CD4-positive, alpha-beta memory T cell (primary cell): Measurements from ENCODE around the gene GRIN1. TPM values are rescaled to one million over a fixed set of nuclear protein-coding genes. Genes with fewer than 3 reads are reported as not detected.

ENCODE experiments used
- CTCF ChIA-PET: fragments of 350-600 bp; sonication (Branson Sonifier 250); formaldehyde crosslinking; loops from one replicate; lab custom pipeline; 2021; ENCODE audit warnings: inconsistent platforms; ENCODE audit not compliant: partially characterized antibody; lab: Charles Lee
- POLR2A ChIA-PET: fragments of 350-600 bp; sonication (Branson Sonifier 250); formaldehyde crosslinking; loops from one replicate; lab custom pipeline; 2021; ENCODE audit not compliant: partially characterized antibody; lab: Charles Lee
- DNase-seq, 5 donors: peaks; one replicate each; pipeline versions ENCODE4 v3.0.0 to v3.0.0-alpha.2; 2020 to 2022; ENCODE audit warnings: mixed read lengths in 1 of 5
- H3K27ac ChIP-seq: one replicate; pipeline ENCODE4 v1.7.0; 2013; ENCODE audit warnings: low read depth, low read length
- H3K27me3 ChIP-seq: 2 replicates; pipeline ENCODE4 v1.7.0; 2013; ENCODE audit warnings: mild to moderate bottlenecking, low read length, moderate library complexity; ENCODE audit not compliant: insufficient read depth
- H3K36me3 ChIP-seq: 2 replicates; pipeline ENCODE4 v1.7.0; 2013; ENCODE audit warnings: mild to moderate bottlenecking, low read length, moderate library complexity; ENCODE audit not compliant: insufficient read depth
- H3K4me1 ChIP-seq: 2 replicates; pipeline ENCODE4 v1.7.0; 2013; ENCODE audit warnings: mild to moderate bottlenecking, low read length, moderate library complexity; ENCODE audit not compliant: insufficient read depth
- H3K4me3 ChIP-seq, 2 donors: one replicate each; pipeline ENCODE4 v1.7.0; 2013; ENCODE audit warnings: low read length in 2 of 2, mild to moderate bottlenecking in 1 of 2
- H3K9me3 ChIP-seq, 2 donors: one replicate each; pipeline ENCODE4 v1.7.0; 2013; ENCODE audit warnings: low read length in 2 of 2, control low read depth in 1 of 2; ENCODE audit not compliant: control insufficient read depth in 1 of 2
- H3K27ac Mint-ChIP-seq, 7 donors: one replicate each; pipeline ENCODE4 v1.8.0; 2020 to 2021; ENCODE audit warnings: mixed read lengths in 7 of 7, mild to moderate bottlenecking in 6 of 7, inconsistent platforms in 3 of 7, moderate library complexity in 3 of 7
- H3K27me3 Mint-ChIP-seq, 2 donors: one replicate each; pipeline ENCODE4 v1.8.0; 2020 to 2021; ENCODE audit warnings: mixed read lengths in 2 of 2
- H3K36me3 Mint-ChIP-seq, 2 donors: one replicate each; pipeline ENCODE4 v1.8.0; 2020 to 2021; ENCODE audit warnings: mixed read lengths in 2 of 2, inconsistent platforms in 1 of 2, mild to moderate bottlenecking in 1 of 2
- H3K4me1 Mint-ChIP-seq, 4 donors: one replicate each; pipeline ENCODE4 v1.8.0; 2020 to 2021; ENCODE audit warnings: mixed read lengths in 4 of 4, mild to moderate bottlenecking in 1 of 4
- H3K4me3 Mint-ChIP-seq, 8 donors: one replicate each; pipeline ENCODE4 v1.8.0; 2020 to 2021; ENCODE audit warnings: mixed read lengths in 8 of 8, mild to moderate bottlenecking in 7 of 8, moderate library complexity in 6 of 8, inconsistent platforms in 3 of 8
- H3K9me3 Mint-ChIP-seq, 8 donors: one replicate each; pipeline ENCODE4 v1.8.0; 2020 to 2021; ENCODE audit warnings: mixed read lengths in 8 of 8, mild to moderate bottlenecking in 5 of 8, inconsistent platforms in 3 of 8, moderate library complexity in 1 of 8
- intact Hi-C: fragments of 100-400 bp; cut with micrococcal nuclease; formaldehyde crosslinking; loops from one replicate; pipeline ENCODE4 v1.15.1; 2023
- polyA plus RNA-seq, 2 donors: library from polyadenylated mRNA; unstranded; fragments of 300-500 nt; fragmentation: Illumina TruSeq; gene quantifications; one replicate each; pipeline ENCODE4 v1.2.3, GENCODE V29; 2021
- total RNA-seq, 2 experiments: library from RNA; stranded (reverse); gene quantifications; one replicate each; pipeline ENCODE4 v1.2.3, GENCODE V29; 2021

Gene GRIN1
- total and polyA plus RNA-seq, 4 experiments from 2014 or later, result not detected

DNA sequence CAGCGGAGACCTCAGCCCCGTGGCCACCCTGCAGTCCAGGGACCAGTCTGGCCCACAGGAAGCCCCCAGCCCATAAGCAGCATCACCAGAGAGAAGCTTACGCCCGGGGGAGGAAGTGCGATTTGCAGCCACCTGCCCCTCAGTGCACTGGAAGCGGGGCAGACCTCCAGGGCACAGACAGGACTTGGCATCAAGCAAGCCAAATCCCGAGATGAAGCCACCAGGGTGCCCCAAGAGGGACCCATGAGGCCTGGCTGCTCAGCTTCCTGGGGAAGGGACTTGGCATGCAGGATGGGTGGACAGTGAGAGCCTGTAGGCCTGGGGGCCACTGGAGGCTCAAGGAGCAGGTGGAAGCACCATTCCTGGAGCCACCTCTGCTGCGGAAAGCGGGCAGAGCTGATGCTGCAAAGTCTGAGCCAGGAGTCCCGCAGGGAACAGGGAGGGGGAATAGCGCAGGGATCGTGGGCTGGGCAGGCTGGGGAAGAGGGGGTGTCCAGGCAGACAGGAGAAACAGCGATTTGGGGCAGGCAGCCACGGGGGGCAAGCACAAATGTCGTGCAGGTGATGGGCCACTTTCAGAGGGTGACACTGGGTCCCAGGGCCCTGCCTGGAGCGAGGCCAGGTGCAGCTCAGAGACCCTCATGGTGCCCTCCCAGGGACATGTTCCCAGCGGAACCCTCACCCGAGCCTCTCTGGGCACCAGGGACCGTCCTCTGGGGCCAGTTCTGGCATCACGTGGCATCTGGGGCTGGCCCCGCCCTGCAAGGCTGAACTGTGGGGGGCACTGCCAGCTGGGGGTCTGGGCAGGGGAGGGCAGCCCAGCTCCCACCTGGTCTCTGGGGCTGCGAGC, 27.7 kb downstream of the GRIN1 start:
- CTCF ChIA-PET, result no interaction called here
- Histone ChIP-seq H3K27me3 (peaks cover 29% of the 10 kb centered on the region), H3K4me3 (no peak overlapping the region), H3K4me1 (no peaks in the 10 kb centered on the region), H3K27ac (no peak overlapping the region), H3K36me3 (no peaks in the 10 kb centered on the region), H3K9me3 (no peaks in the 10 kb centered on the region)
- POLR2A ChIA-PET, result no interaction called here
- Mint-ChIP-seq H3K4me1 (peaks cover 0 to 4% (median under 1%) of the 10 kb centered on the region in 4 donors), H3K27ac (peak overlapping the region in 1 of 7 donors; percentile 21), H3K9me3 (no peaks in the 10 kb centered on the region), H3K4me3 (peak overlapping the region in 4 of 8 donors; percentile 17 to 52 (median 40)), H3K27me3 (peaks cover 18 to 19% of the 10 kb centered on the region in 2 donors), H3K36me3 (no peaks in the 10 kb centered on the region)
- intact Hi-C loops, result no loop called here
- DNase-seq, result no peak

DNA sequence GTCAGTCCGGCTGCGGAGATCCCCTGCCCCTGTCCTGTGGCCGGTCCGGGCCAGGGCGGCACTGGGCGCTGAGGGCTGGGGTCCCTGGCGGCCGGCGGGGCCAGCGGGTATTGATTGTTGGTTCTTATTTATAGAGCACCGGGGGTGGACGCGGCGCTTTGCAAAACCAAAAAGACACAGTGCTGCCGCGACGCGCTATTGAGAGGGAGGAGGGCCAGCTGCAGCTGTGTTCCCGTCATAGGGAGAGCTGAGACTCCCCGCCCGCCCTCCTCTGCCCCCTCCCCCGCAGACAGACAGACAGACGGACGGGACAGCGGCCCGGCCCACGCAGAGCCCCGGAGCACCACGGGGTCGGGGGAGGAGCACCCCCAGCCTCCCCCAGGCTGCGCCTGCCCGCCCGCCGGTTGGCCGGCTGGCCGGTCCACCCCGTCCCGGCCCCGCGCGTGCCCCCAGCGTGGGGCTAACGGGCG, 28.4 kb downstream of the GRIN1 start:
- H3K36me3 ChIP-seq, result no peaks in the 10 kb centered on the region
- H3K36me3 Mint-ChIP-seq, result no peaks in the 10 kb centered on the region
- no peak overlapping the region for H3K4me3 ChIP-seq
- no peaks in the 10 kb centered on the region for H3K9me3 Mint-ChIP-seq
- H3K4me1 Mint-ChIP-seq, result peaks cover 0 to 4% (median under 1%) of the 10 kb centered on the region in 4 donors
- intact Hi-C loops, result no loop called here
- peaks cover 18 to 19% of the 10 kb centered on the region in 2 donors for H3K27me3 Mint-ChIP-seq
- H3K4me1 ChIP-seq, result no peaks in the 10 kb centered on the region
- no peak overlapping the region for H3K27ac Mint-ChIP-seq
- no peak overlapping the region for H3K4me3 Mint-ChIP-seq
- H3K27me3 ChIP-seq, result peaks cover 33% of the 10 kb centered on the region
- no peak overlapping the region for H3K27ac ChIP-seq
- no peak for DNase-seq
- POLR2A ChIA-PET, result interaction anchor here (1.2 kb wide), 1 partner anchor 34 kb away, joined by 3 read pairs; the partner anchor contains the start of gene TPRN
- no peaks in the 10 kb centered on the region for H3K9me3 ChIP-seq
- CTCF ChIA-PET, result no interaction called here

DNA sequence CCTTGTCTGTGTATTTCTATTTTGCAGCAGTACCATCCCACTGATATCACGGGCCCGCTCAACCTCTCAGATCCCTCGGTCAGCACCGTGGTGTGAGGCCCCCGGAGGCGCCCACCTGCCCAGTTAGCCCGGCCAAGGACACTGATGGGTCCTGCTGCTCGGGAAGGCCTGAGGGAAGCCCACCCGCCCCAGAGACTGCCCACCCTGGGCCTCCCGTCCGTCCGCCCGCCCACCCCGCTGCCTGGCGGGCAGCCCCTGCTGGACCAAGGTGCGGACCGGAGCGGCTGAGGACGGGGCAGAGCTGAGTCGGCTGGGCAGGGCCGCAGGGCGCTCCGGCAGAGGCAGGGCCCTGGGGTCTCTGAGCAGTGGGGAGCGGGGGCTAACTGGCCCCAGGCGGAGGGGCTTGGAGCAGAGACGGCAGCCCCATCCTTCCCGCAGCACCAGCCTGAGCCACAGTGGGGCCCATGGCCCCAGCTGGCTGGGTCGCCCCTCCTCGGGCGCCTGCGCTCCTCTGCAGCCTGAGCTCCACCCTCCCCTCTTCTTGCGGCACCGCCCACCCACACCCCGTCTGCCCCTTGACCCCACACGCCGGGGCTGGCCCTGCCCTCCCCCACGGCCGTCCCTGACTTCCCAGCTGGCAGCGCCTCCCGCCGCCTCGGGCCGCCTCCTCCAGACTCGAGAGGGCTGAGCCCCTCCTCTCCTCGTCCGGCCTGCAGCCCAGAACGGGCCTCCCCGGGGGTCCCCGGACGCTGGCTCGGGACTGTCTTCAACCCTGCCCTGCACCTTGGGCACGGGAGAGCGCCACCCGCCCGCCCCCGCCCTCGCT, 29.0 kb downstream of the GRIN1 start:
- H3K27me3 ChIP-seq, result peaks cover 33% of the 10 kb centered on the region
- H3K36me3 ChIP-seq, result no peaks in the 10 kb centered on the region
- peak overlapping the region in 2 of 8 donors; percentile 21 to 66 for H3K4me3 Mint-ChIP-seq
- intact Hi-C loops, result no loop called here
- H3K27me3 Mint-ChIP-seq, result peaks cover 17 to 18% of the 10 kb centered on the region in 2 donors
- H3K9me3 Mint-ChIP-seq, result no peaks in the 10 kb centered on the region
- ChIA-PET CTCF (no interaction called here), POLR2A (interaction anchor here (0.8 to 1.2 kb wide), 2 partner anchors 33 to 81 kb away, joined by 3 read pairs; partner anchors contain the start of genes MAN1B1 and TPRN)
- H3K36me3 Mint-ChIP-seq, result no peaks in the 10 kb centered on the region
- no peak for DNase-seq
- peaks cover 0 to 4% (median under 1%) of the 10 kb centered on the region in 4 donors for H3K4me1 Mint-ChIP-seq
- H3K27ac Mint-ChIP-seq, result no peak overlapping the region
- no peak overlapping the region for H3K27ac ChIP-seq
- H3K9me3 ChIP-seq, result no peaks in the 10 kb centered on the region
- H3K4me3 ChIP-seq, result no peak overlapping the region
- H3K4me1 ChIP-seq, result no peaks in the 10 kb centered on the region

DNA sequence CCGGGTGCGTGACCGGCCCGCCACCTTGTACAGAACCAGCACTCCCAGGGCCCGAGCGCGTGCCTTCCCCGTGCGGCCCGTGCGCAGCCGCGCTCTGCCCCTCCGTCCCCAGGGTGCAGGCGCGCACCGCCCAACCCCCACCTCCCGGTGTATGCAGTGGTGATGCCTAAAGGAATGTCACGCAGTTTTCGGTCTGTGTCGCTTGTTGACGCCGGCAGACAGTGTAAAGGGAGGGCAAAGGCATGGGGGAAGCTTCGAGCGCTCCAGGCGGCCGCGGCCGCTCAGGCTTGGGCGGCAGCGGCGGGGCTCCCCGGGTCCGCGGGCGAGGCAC, 29.6 kb downstream of the GRIN1 start:
- H3K4me3 ChIP-seq, result no peak overlapping the region
- H3K4me1 ChIP-seq, result no peaks in the 10 kb centered on the region
- ChIA-PET POLR2A (interaction anchor here (1.2 kb wide), 1 partner anchor 32 kb away, joined by 3 read pairs; the partner anchor contains the start of gene TPRN), CTCF (no interaction called here)
- no peaks in the 10 kb centered on the region for H3K9me3 ChIP-seq
- H3K9me3 Mint-ChIP-seq, result no peaks in the 10 kb centered on the region
- peak overlapping the region in 4 of 8 donors; percentile 8 to 57 (median 56) for H3K4me3 Mint-ChIP-seq
- H3K36me3 ChIP-seq, result no peaks in the 10 kb centered on the region
- intact Hi-C loops, result no loop called here
- H3K4me1 Mint-ChIP-seq, result peaks cover 0 to 5% (median 3%) of the 10 kb centered on the region in 4 donors
- peaks cover 16 to 17% of the 10 kb centered on the region in 2 donors for H3K27me3 Mint-ChIP-seq
- no peak overlapping the region for H3K27ac ChIP-seq
- H3K27ac Mint-ChIP-seq, result no peak overlapping the region
- no peak for DNase-seq
- H3K36me3 Mint-ChIP-seq, result no peaks in the 10 kb centered on the region
- peaks cover 33% of the 10 kb centered on the region for H3K27me3 ChIP-seq

DNA sequence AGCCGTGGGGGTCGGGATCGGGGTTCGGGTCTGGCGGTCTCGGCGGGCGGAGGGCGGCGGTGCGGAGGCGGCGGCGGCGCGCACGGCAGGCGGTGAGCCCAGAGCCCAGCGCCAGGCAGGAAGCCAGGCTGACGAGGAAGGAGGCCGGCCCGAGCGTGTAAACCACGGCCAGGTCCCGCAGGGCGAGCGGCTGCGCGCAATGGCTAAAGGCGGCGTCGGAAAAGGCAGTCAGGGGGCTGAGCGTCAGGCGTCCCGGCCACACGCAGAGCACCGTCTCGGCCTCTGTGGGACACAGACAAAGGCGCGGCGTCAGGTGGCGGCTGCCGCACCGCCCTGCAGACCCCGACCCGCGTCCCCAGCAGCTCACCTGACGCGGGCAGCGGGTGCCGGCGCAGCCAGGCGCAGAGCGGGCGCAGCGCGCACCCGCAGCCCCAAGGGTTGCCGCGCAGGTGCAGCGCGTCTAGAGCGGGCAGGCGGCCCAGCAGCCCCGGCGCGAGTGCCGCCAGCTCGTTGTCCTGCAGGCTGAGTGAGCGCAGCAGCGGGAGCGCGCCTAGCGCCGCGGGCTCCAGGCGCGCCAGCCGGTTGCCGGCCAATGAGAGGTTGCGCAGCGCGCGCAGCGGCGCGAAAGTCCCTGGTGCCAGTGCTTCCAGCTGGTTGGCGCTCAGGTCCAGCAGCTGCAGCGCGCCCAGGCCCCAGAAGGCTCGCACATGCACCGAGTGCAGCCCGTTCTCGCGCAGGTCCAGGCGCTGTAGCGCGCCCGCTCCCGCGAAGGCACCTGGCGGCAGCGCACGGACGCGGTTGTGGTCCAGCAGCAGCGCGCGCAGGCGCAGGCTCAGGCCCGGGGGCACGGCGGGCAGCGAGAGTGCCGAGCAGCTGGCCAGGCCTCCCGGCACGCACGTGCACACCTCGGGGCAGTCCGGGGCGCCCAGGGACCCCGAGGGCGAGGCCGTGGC, 30.2 kb downstream of the GRIN1 start:
- Mint-ChIP-seq H3K36me3 (no peaks in the 10 kb centered on the region), H3K9me3 (no peaks in the 10 kb centered on the region), H3K27me3 (peaks cover 14 to 16% of the 10 kb centered on the region in 2 donors), H3K4me1 (peaks cover 0 to 6% (median 3%) of the 10 kb centered on the region in 4 donors), H3K27ac (no peak overlapping the region), H3K4me3 (peak overlapping the region in 6 of 8 donors; percentile 43 to 79 (median 62))
- Histone ChIP-seq H3K9me3 (no peaks in the 10 kb centered on the region), H3K4me3 (peak overlapping the region in 1 of 2 donors; percentile 14), H3K4me1 (no peaks in the 10 kb centered on the region), H3K27me3 (peaks cover 33% of the 10 kb centered on the region), H3K36me3 (no peaks in the 10 kb centered on the region), H3K27ac (no peak overlapping the region)
- intact Hi-C loops, result no loop called here
- DNase-seq, result no peak
- POLR2A ChIA-PET, result no interaction called here
- CTCF ChIA-PET, result no interaction called here

DNA sequence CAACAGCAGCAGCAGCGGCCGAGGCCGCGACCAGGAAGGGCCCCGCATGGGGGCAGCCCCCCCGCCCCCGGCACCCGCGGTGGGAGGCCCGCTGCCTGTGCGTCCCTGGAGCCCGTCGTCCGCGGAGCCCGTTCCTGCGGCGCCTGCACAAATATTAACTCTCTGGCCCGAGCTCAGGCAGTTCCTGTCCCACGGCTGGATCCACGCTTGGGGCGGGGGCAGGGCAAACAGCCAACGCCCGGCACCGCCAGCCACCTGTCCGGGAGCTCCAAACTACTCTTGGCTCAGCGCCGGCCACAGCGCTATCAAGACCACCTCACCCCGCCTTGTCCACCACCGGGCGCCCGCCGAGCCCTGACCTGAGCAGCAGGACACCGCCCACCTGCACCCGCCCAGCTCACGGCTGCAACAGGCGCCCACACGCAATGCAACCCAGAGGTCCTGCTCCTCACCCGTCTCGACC, 31.0 kb downstream of the GRIN1 start, which contains the start of gene LRRC26:
TSS of gene LRRC26 (minus strand) at position 156 of the 463 bp plus-strand sequence. CDS start at position 48, 108 bp downstream.
- no peaks in the 10 kb centered on the region for H3K9me3 ChIP-seq
- peak within 1 kb of the TSS in 6 of 8 donors; percentile 43 to 79 (median 62) for H3K4me3 Mint-ChIP-seq
- no peaks in the 10 kb centered on the region for H3K36me3 Mint-ChIP-seq
- H3K9me3 Mint-ChIP-seq, result no peaks in the 10 kb centered on the region
- no peaks in the 10 kb centered on the region for H3K36me3 ChIP-seq
- H3K4me3 ChIP-seq, result peak within 1 kb of the TSS in 1 of 2 donors; percentile 14
- peaks cover 33% of the 10 kb centered on the region for H3K27me3 ChIP-seq
- no peak for DNase-seq
- ChIA-PET POLR2A (no interaction called here), CTCF (no interaction called here)
- peaks cover 12 to 15% of the 10 kb centered on the region in 2 donors for H3K27me3 Mint-ChIP-seq
- no peak within 1 kb of the TSS for H3K27ac Mint-ChIP-seq
- no peak within 1 kb of the TSS for H3K27ac ChIP-seq
- intact Hi-C loops, result no loop called here
- H3K4me1 Mint-ChIP-seq, result peaks cover 0 to 6% (median 3%) of the 10 kb centered on the region in 4 donors
- no peaks in the 10 kb centered on the region for H3K4me1 ChIP-seq
